ENCODE results near the gene IFT27. TPM values are rescaled to one million over a fixed set of nuclear protein-coding genes. Genes with fewer than 3 reads are reported as not detected.

IFT27 gene
- total RNA-seq, 1 experiment from 2014 or later: 23.2 TPM

GRCh38 chr22:36753120-36753802 lies 22.7 kb downstream of the IFT27 start:
- H3K4me1 ChIP-seq (ENCODE audit: control insufficient read depth in 1 of 2, insufficient read depth in 2 of 2, low read length in 2 of 2): peaks cover 0 to 12% of the 10 kb centered on the region in 2 experiments; a peak in 3 of 4 replicates
- no peaks in the 10 kb centered on the region for H3K9me2 ChIP-seq (ENCODE audit: insufficient read depth)
- H3K9ac ChIP-seq (ENCODE audit: low read length): no peak overlapping the region
- no peak overlapping the region for H3K4me3 ChIP-seq (replicated peaks in 1 of 2; ENCODE audit: low read depth in 1 of 2, low read length in 2 of 2)
- peak overlapping the region; percentile 46 for H3K4me2 ChIP-seq (ENCODE audit: low read length)
- ATAC-seq (peak; percentile 50; the same call in 1 of the 2 replicates), DNase-seq (ENCODE audit: low read depth, low spot score) (no peak)
- ChIA-PET POLR2A (interaction anchor here (1.4 kb wide), 1 partner anchor 23 kb away, joined by 4 read pairs; the partner anchor contains the start of gene IFT27), CTCF (interaction anchor here (0.6 to 1.9 kb wide), 5 partner anchors 11 to 207 kb away, joined by 3 to 6 read pairs (median 4); partner anchors contain the start of gene IFT27), RAD21 (ENCODE audit: low non-redundant PET in 1 of 2, low total read pairs in 2 of 2, uncharacterized antibody in 2 of 2, unreplicated experiment in 2 of 2) (no interaction called here)
- TF ChIP-seq EZH2 (IDR thresholded peaks at IDR 0.05) (no peak), REST (IDR thresholded peaks at IDR 0.05; ENCODE audit: low read depth) (peak; percentile 67), EGR1 (IDR thresholded peaks at IDR 0.05; ENCODE audit: low read depth) (no peak), MAX (IDR thresholded peaks at IDR 0.05) (no peak)
- no peak overlapping the region for H2AFZ ChIP-seq (ENCODE audit: low read depth, low read length, poor library complexity, severe bottlenecking)
- no TSS peak for BruUV-seq (replicated peaks)
- H3K27ac ChIP-seq (ENCODE audit: low read depth, low read length): no peak overlapping the region
- no peaks in the 10 kb centered on the region for H3K79me2 ChIP-seq (ENCODE audit: insufficient read depth, low read length)
- H3K36me3 ChIP-seq (ENCODE audit: control insufficient read depth in 1 of 2, insufficient read depth in 2 of 2, low read length in 2 of 2): no peaks in the 10 kb centered on the region
- intact Hi-C loops (cut with micrococcal nuclease): no loop called here
- H3K27me3 ChIP-seq (ENCODE audit: insufficient read depth, low read length): peaks cover 5% of the 10 kb centered on the region; the same call in 1 of the 2 replicates
- H4K20me1 ChIP-seq (ENCODE audit: insufficient read depth): no peaks in the 10 kb centered on the region
- H3K9me3 ChIP-seq (ENCODE audit: control insufficient read depth in 1 of 2, insufficient read depth in 1 of 2, low read depth in 1 of 2, low read length in 2 of 2): no peaks in the 10 kb centered on the region

Measured in HCT116 (cell line).